ENCODE measurements around the gene KCNB1.

DNA sequence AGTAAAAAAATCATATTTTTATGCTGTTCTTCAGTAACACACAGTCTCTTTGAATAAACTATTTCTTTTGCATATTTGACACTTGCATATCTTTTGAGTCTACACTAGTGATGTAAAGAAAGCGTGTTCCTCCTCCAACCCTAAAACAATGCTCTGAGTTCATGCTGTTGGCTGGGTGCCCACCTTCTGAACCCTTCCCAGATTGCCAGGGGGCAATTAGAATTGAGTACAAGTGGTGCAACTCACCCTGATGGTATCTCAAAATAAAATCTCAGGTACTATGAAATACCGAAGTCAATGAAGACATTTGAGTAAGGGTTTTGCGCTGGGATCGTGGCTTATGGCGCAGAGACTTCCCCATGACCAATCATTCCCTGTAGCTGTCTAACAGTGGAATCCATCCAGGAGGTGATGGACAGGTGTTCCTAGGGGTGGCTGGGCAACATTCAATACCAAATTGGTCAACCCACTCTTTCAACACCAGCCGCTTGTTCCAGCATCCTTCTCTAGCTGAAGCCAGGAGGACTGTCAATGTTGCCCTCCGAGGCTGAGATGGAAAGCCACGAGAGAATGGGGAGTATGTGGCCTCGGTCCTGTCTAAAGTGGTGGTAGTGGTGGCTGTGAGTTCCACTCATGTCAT, 110.3 kb downstream of the KCNB1 start:
- TF ChIP-seq ZFX (IDR thresholded peaks at IDR 0.05; ENCODE audit: borderline replicate concordance): no peak
- TF ChIP-seq, protein P1, sequence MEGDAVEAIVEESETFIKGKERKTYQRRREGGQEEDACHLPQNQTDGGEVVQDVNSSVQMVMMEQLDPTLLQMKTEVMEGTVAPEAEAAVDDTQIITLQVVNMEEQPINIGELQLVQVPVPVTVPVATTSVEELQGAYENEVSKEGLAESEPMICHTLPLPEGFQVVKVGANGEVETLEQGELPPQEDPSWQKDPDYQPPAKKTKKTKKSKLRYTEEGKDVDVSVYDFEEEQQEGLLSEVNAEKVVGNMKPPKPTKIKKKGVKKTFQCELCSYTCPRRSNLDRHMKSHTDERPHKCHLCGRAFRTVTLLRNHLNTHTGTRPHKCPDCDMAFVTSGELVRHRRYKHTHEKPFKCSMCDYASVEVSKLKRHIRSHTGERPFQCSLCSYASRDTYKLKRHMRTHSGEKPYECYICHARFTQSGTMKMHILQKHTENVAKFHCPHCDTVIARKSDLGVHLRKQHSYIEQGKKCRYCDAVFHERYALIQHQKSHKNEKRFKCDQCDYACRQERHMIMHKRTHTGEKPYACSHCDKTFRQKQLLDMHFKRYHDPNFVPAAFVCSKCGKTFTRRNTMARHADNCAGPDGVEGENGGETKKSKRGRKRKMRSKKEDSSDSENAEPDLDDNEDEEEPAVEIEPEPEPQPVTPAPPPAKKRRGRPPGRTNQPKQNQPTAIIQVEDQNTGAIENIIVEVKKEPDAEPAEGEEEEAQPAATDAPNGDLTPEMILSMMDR (IDR thresholded peaks at IDR 0.05): no peak

All from 22Rv1 (cell line).